Adipocyte (in vitro differentiated cells): ENCODE measurements around the gene PCK2.

ENCODE experiments used
- DNase-seq: peaks from one replicate; pipeline ENCODE4 v3.0.0-alpha.2; 2015; ENCODE audit warnings: low read depth
- H3K27me3 ChIP-seq: replicated peaks from 2 replicates; pipeline ENCODE4 v1.7.0; 2013; ENCODE audit warnings: mild to moderate bottlenecking, low read length, moderate library complexity; ENCODE audit not compliant: control insufficient read depth, insufficient read depth
- H3K36me3 ChIP-seq: 2 replicates; pipeline ENCODE4 v1.7.0; 2013; ENCODE audit warnings: low read length, mild to moderate bottlenecking, moderate library complexity; ENCODE audit not compliant: control insufficient read depth, insufficient read depth, severe bottlenecking
- H3K4me1 ChIP-seq: 2 replicates; pipeline ENCODE4 v1.7.0; 2013; ENCODE audit warnings: mild to moderate bottlenecking, low read length, moderate library complexity; ENCODE audit not compliant: control insufficient read depth, insufficient read depth
- H3K4me3 ChIP-seq: 2 replicates; pipeline ENCODE4 v1.7.0; 2013; ENCODE audit warnings: mild to moderate bottlenecking, low read length, moderate library complexity
- H3K9ac ChIP-seq: 2 replicates; pipeline ENCODE4 v1.7.0; 2013; ENCODE audit warnings: mild to moderate bottlenecking, low read length, moderate library complexity
- H3K9me3 ChIP-seq: 2 replicates; pipeline ENCODE4 v1.7.0; 2013; ENCODE audit warnings: mild to moderate bottlenecking, low read length, moderate library complexity; ENCODE audit not compliant: control insufficient read depth

Gene PCK2

GRCh38 chr14:24147761-24148428 lies 53.8 kb downstream of the PCK2 start:
- H3K36me3 ChIP-seq, result peaks cover 36% of the 10 kb centered on the region

GRCh38 chr14:24149302-24149969 lies 55.3 kb downstream of the PCK2 start:
- Histone ChIP-seq H3K9ac (no peak overlapping the region), H3K9me3 (no peaks in the 10 kb centered on the region), H3K4me3 (no peak overlapping the region), H3K4me1 (peaks cover 21% of the 10 kb centered on the region), H3K27me3 (no peaks in the 10 kb centered on the region), H3K36me3 (peaks cover 41% of the 10 kb centered on the region)
- no peak for DNase-seq

More at GRCh38 chr14:24147761-24148428, 53.8 kb downstream of the PCK2 start:
- Histone ChIP-seq H3K9me3 (no peaks in the 10 kb centered on the region), H3K4me3 (peak overlapping the region; percentile 97), H3K4me1 (peaks cover 31% of the 10 kb centered on the region), H3K9ac (peak overlapping the region; percentile 95), H3K27me3 (no peaks in the 10 kb centered on the region)
- DNase-seq, result no peak

- H3K36me3 ChIP-seq, result peaks cover 47% of the 10 kb centered on the region
Measured at GRCh38 chr14:24150061-24150460, 56.0 kb downstream of the PCK2 start.

GRCh38 chr14:24150567-24150966 lies 56.5 kb downstream of the PCK2 start:
- H3K4me3 ChIP-seq, result no peak overlapping the region
- H3K9ac ChIP-seq, result no peak overlapping the region
- H3K4me1 ChIP-seq, result peaks cover 17% of the 10 kb centered on the region
- no peaks in the 10 kb centered on the region for H3K9me3 ChIP-seq
- H3K36me3 ChIP-seq, result peaks cover 52% of the 10 kb centered on the region
- H3K27me3 ChIP-seq, result no peaks in the 10 kb centered on the region
- no peak for DNase-seq

More at GRCh38 chr14:24150061-24150460, 56.0 kb downstream of the PCK2 start:
- no peak overlapping the region for H3K9ac ChIP-seq
- H3K27me3 ChIP-seq, result no peaks in the 10 kb centered on the region
- DNase-seq, result no peak
- H3K4me3 ChIP-seq, result no peak overlapping the region
- H3K9me3 ChIP-seq, result no peaks in the 10 kb centered on the region
- H3K4me1 ChIP-seq, result peaks cover 21% of the 10 kb centered on the region

- Histone ChIP-seq H3K36me3 (peaks cover 56% of the 10 kb centered on the region), H3K4me1 (peaks cover 13% of the 10 kb centered on the region)
Measured at GRCh38 chr14:24150993-24151392, 56.9 kb downstream of the PCK2 start.

GRCh38 chr14:24151404-24152080 lies 57.4 kb downstream of the PCK2 start:
- H3K4me3 ChIP-seq, result no peak overlapping the region
- DNase-seq, result no peak
- H3K9me3 ChIP-seq, result no peaks in the 10 kb centered on the region
- no peaks in the 10 kb centered on the region for H3K27me3 ChIP-seq
- peaks cover 10% of the 10 kb centered on the region for H3K4me1 ChIP-seq
- H3K36me3 ChIP-seq, result peaks cover 60% of the 10 kb centered on the region
- no peak overlapping the region for H3K9ac ChIP-seq

More at GRCh38 chr14:24150993-24151392, 56.9 kb downstream of the PCK2 start:
- no peak overlapping the region for H3K9ac ChIP-seq
- no peaks in the 10 kb centered on the region for H3K9me3 ChIP-seq
- no peak for DNase-seq
- no peak overlapping the region for H3K4me3 ChIP-seq
- no peaks in the 10 kb centered on the region for H3K27me3 ChIP-seq
